Sciatic nerve (tissue), 2 donors: ENCODE data around the gene SATB1. TPM values are rescaled to one million over a fixed set of nuclear protein-coding genes. Genes with fewer than 3 reads are reported as not detected.
"Not testable (repeated sequence)": the region's sequence is repeated elsewhere in the genome, so short reads cannot be mapped to it uniquely, and the experiment has no call there.

Experiments
- ATAC-seq: fragments of 200-7000 bp; cut with Tn5 transposase; one replicate; pipeline ENCODE4 v1.9.1; 2020; ENCODE audit warnings: mild to moderate bottlenecking, moderate library complexity
- DNase-seq: peaks from one replicate; pipeline ENCODE4 v3.0.0-alpha.2; 2020; ENCODE audit warnings: low spot score
- intact Hi-C: fragments of 100-400 bp; cut with DNase I; formaldehyde crosslinking; loops from one replicate; pipeline ENCODE4 v1.14.2; 2022
- total RNA-seq: library from RNA; stranded (reverse); fragmentation: NEBNext Ultra II Directional; extraction: Animal tissue kit (Norgen Biotek cat#: 25700); gene quantifications from one replicate; pipeline ENCODE4 v1.2.1, GENCODE V29; 2021
- donor health status: DM: no; HTN: no; CAD: no.
- donor health status: DM: no; HTN: no; CAD: no.

SATB1 gene
- 52.2 TPM for total RNA-seq

GRCh38 chr3:18424729-18425640 lies at the start of gene SATB1:
Gene SATB1 (minus strand): TSS chr3:18425339. CDS start chr3:18420967, 4,372 bp downstream.
- peak; percentile 93 for DNase-seq
- ATAC-seq, result peak; percentile 86
- intact Hi-C loops, result no loop called here

DNA sequence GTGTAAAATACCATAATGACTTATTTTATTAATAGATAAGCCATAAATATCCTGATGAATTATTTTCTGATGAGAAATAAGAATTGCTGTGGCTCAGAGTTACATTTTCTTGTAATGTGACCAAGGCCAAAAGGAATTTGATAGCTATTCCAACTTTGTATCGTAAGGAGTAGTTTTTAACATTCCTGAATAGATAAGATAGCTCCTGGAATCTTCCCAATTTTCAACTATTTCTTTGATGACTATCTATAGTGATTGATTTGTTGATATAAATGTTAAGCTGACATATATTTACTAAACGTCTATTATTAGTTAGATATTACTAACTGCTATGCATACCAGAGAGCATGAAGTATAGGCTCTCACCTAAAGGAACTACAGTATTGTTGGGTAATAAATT lies 49.1 kb upstream of the SATB1 start:
- DNase-seq (no peak), ATAC-seq (no peak)
- intact Hi-C loops, result no loop called here

- intact Hi-C loops, result no loop called here
- ATAC-seq, result no peak
- no peak for DNase-seq
These were observed 44.6 kb upstream of the SATB1 start for GRCh38 chr3:18469775-18470174.

DNA sequence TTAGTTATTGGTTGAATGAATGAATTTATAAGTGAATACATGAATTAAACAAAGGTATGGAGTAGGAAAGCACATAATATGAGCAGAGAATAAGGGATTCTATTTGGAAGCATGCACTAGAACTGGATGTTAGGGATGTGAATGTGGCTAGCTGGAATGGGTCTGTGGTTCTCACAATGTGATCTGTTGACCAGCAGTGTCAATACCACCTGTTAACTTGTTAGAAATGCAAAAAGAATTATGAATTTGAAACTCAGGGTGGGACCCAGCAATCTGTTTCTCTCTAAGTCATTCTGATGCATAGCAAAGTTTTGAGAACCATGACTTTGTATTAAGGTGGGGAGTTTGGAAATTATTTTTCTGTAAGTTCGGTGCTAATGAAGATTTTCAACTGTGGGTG lies 41.0 kb upstream of the SATB1 start:
- ATAC-seq, result no peak
- no peak for DNase-seq
- intact Hi-C loops, result no loop called here

GRCh38 chr3:18454766-18455165 lies 29.6 kb upstream of the SATB1 start:
- intact Hi-C loops, result no loop called here
- no peak for ATAC-seq
- DNase-seq, result no peak

GRCh38 chr3:18449618-18450017 lies 24.5 kb upstream of the SATB1 start:
- DNase-seq, ATAC-seq, intact Hi-C loops: not testable (repeated sequence)

GRCh38 chr3:18447720-18448119 lies 22.6 kb upstream of the SATB1 start:
- intact Hi-C loops, result no loop called here
- ATAC-seq (no peak), DNase-seq (no peak)

- intact Hi-C loops, result no loop called here
- ATAC-seq (no peak), DNase-seq (no peak)
These were observed 21.1 kb upstream of the SATB1 start for GRCh38 chr3:18446149-18446825.

- ATAC-seq (peak; percentile 43), DNase-seq (no peak)
- intact Hi-C loops, result no loop called here
These were observed 20.4 kb upstream of the SATB1 start for GRCh38 chr3:18445401-18446148.

- ATAC-seq (peak; percentile 88), DNase-seq (peak; percentile 83)
- intact Hi-C loops, result no loop called here
These were observed 19.7 kb upstream of the SATB1 start for GRCh38 chr3:18444595-18445400.

DNA sequence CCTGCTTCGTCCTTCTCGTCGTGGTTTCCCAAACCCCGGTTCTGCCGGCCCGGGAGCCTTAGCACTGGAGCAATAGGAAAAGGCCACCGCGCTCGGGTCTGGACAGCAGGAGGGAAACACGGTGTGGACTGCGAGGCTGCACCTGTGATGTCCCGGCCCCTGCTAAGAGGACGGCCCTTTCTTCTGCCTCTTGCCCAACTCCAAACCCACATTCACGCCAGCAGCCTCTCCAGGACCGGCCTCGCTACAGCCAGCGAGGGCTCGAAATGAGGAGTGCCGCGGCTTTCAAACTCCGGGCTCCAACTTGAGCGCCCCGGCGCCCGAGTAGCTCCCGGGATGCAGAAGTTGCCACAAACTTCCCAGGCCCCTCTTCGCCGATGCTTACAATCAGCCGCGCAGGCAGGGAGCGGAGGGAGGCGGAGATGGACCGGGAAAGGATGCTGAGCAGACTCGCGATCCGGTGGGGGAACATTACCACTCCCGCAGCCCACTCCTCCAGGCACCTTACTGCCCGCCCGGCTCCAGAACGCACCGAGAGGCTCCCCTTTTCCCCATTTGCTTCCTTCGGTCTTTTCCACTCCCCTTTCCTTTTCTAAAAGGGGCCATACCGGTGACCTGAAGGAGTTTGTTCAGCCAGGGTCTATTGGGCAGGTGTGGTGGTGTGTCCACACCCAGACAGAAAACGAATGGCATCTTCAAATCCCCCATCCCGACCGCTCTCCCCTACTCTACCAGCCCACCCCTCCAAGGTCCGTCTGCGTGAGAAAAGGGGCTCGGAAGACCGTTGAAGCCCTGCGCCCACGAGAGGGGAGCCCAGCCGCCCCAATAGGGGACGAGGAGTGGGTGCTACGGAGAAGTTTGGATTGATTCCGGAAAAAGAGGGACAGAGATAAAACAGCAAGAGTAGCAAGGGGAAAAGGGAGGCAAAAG lies 18.8 kb upstream of the SATB1 start:
- DNase-seq, result peak; percentile 63
- ATAC-seq, result peak; percentile 39
- intact Hi-C loops, result no loop called here

GRCh38 chr3:18442756-18443664 lies 17.9 kb upstream of the SATB1 start:
- DNase-seq (no peak), ATAC-seq (no peak)
- intact Hi-C loops, result no loop called here

DNA sequence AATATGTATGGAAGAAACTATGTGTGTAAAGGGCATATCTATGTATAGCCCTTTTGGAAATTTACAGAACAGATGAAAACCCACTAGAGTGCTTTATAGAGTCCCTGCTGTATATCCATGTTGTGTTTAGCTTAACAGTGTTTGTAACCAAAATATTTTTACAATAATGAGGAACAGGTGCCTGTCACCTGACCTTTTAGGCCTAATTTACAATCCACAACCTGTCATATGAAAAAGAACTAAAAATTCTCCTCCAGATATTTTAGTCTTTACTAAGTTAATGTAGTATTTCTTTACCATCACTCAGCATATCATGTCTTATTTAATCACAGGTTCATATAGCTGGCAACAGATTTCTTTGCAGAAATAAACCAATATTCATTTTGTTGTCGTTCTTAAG lies 16.4 kb upstream of the SATB1 start:
- DNase-seq (no peak), ATAC-seq (no peak)
- intact Hi-C loops, result no loop called here

DNA sequence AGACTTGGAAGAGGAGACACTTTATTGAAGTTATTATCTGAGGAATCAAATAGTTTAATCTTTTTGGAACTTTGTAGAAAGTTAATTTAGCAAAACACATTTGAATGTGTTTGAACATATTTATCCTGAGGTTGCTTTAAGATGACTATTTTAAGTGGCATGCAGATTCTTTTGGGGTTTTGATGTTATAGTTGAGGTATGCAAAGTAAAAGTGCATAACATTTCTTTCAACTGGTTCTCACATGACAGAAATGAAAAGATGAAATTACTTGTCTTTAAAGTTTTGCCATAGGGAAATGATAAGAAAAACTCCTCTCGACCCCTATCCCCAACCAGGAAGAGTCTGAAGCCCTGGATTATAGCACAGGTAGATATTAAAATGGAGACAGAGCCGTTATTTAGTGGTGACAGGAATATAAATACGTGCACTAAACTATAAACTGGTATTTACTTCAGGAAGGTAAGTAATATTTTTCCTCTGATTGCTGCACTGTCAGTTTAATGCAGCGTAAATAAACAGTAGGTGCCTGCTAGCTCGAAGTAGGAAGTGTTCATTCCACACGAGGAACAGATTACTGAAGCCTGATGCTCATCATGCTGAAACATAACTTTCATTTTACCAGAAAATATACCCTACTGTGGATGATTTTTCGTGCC lies 15.1 kb upstream of the SATB1 start:
- ATAC-seq (no peak), DNase-seq (no peak)
- intact Hi-C loops, result no loop called here

- intact Hi-C loops, result no loop called here
- ATAC-seq (no peak), DNase-seq (no peak)
These were observed 14.1 kb upstream of the SATB1 start for GRCh38 chr3:18439281-18439680.

DNA sequence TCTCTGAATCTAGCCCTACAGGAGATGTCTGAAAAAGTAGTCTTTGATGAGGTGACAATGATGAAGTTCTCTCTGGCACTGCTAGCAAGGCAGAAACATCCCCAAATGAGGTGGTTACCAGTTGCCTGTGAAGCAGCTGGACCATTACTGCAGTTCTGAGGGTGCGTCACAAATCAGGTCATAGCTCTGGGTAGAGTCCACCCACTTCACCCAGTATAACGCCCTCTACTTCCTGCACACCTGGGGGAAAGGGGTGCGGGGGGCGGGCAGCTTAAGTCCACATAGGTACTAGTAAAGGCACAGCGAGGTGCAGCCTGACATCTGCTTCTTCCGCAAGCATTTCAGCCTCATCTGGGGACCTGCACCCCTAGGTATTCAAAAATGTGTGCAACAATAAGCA lies 13.4 kb upstream of the SATB1 start:
- no peak for ATAC-seq
- intact Hi-C loops, result no loop called here
- no peak for DNase-seq
